Astrocyte (in vitro differentiated cells and primary cell): ENCODE measurements around the gene VGLL4.

Experiments
- EZH2 ChIP-seq: IDR thresholded peaks from 2 replicates; pipeline ENCODE4 v1.6.1; 2012; ENCODE audit warnings: mild to moderate bottlenecking, low read length, inconsistent platforms; ENCODE audit not compliant: insufficient read depth
- TF ChIP-seq, protein P1 (sequence below): IDR thresholded peaks from 2 replicates; pipeline ENCODE4 v1.5.1; 2011; ENCODE audit warnings: low read depth, mild to moderate bottlenecking, inconsistent platforms, low read length, moderate library complexity; ENCODE audit not compliant: insufficient read depth

DNA sequence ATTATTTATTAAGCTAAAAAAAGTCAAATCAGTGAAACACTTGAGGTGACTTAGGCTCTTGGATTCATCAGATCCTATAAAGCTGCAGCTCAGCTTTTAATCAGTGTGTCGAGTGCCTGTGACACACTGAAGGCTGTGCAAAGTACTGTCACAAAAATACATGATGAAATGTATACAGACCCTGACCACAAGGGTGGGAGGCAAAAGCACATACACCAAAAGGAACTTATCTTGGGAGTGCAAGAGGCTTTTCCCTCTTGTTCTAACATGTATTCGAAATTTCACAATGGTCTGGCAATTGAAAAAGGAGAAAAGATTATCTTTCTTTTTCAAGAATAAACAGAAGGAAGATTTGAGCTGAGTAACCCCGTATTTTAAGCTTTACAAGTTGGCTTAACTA lies 35.9 kb downstream of the VGLL4 start:
- TF ChIP-seq, protein P1, sequence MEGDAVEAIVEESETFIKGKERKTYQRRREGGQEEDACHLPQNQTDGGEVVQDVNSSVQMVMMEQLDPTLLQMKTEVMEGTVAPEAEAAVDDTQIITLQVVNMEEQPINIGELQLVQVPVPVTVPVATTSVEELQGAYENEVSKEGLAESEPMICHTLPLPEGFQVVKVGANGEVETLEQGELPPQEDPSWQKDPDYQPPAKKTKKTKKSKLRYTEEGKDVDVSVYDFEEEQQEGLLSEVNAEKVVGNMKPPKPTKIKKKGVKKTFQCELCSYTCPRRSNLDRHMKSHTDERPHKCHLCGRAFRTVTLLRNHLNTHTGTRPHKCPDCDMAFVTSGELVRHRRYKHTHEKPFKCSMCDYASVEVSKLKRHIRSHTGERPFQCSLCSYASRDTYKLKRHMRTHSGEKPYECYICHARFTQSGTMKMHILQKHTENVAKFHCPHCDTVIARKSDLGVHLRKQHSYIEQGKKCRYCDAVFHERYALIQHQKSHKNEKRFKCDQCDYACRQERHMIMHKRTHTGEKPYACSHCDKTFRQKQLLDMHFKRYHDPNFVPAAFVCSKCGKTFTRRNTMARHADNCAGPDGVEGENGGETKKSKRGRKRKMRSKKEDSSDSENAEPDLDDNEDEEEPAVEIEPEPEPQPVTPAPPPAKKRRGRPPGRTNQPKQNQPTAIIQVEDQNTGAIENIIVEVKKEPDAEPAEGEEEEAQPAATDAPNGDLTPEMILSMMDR: no peak
- TF ChIP-seq EZH2: no peak
